Umbilical cord (tissue), 2 donors: ENCODE results near the gene GAL. TPM values are rescaled to one million over a fixed set of nuclear protein-coding genes. Genes with fewer than 3 reads are reported as not detected.

Source experiments
- DNase-seq: peaks from one replicate; pipeline ENCODE4 v3.0.0-alpha.2; 2015; ENCODE audit warnings: low spot score
- total RNA-seq: library from RNA; depleted of rRNA; stranded (reverse); fragments of >200 nt; gene quantifications from one replicate; pipeline ENCODE4 v1.2.3, GENCODE V29; 2014; ENCODE audit warnings: low replicate concordance; ENCODE audit not compliant: insufficient read depth

Gene GAL
- total RNA-seq, 1 donor from 2014 or later, result not detected

GRCh38 chr11:68709062-68709461 lies 24.7 kb downstream of the GAL start:
- DNase-seq, result no peak

GRCh38 chr11:68710409-68710808 lies 26.1 kb downstream of the GAL start:
- DNase-seq, result no peak

GRCh38 chr11:68711114-68711513 lies 26.8 kb downstream of the GAL start:
- DNase-seq, result no peak

- no peak for DNase-seq
Observed at GRCh38 chr11:68714060-68714856, 29.9 kb downstream of the GAL start.

- DNase-seq, result no peak
Observed at GRCh38 chr11:68715456-68716122, 31.2 kb downstream of the GAL start.

- no peak for DNase-seq
Observed at GRCh38 chr11:68721075-68721474, 36.7 kb downstream of the GAL start.

GRCh38 chr11:68722143-68722542 lies 37.8 kb downstream of the GAL start:
- no peak for DNase-seq

- no peak for DNase-seq
Observed at GRCh38 chr11:68724293-68724692, 39.9 kb downstream of the GAL start.

GRCh38 chr11:68727783-68728182 lies 43.4 kb downstream of the GAL start:
- no peak for DNase-seq

- DNase-seq, result no peak
Observed at GRCh38 chr11:68734111-68734510, 49.8 kb downstream of the GAL start.

GRCh38 chr11:68735125-68735524 lies 50.8 kb downstream of the GAL start:
- DNase-seq, result no peak

- DNase-seq, result no peak
Observed at GRCh38 chr11:68735646-68736045, 51.3 kb downstream of the GAL start.

Other genes starting within 250 kb of the GAL start
- gene PPP6R3, start 223.8 kb upstream of the GAL start, total RNA-seq, result 224 TPM
- gene TESMIN, start 67.0 kb downstream of the GAL start, total RNA-seq, result 9.6 TPM
- gene CPT1A, start 157.4 kb downstream of the GAL start, total RNA-seq, result 7.0 TPM
- 14.9 TPM for gene MRPL21, start 219.3 kb downstream of the GAL start, total RNA-seq
- 4.1 TPM for gene IGHMBP2, start 219.3 kb downstream of the GAL start, total RNA-seq